Measurements from ENCODE around the gene WDR88.

DNA sequence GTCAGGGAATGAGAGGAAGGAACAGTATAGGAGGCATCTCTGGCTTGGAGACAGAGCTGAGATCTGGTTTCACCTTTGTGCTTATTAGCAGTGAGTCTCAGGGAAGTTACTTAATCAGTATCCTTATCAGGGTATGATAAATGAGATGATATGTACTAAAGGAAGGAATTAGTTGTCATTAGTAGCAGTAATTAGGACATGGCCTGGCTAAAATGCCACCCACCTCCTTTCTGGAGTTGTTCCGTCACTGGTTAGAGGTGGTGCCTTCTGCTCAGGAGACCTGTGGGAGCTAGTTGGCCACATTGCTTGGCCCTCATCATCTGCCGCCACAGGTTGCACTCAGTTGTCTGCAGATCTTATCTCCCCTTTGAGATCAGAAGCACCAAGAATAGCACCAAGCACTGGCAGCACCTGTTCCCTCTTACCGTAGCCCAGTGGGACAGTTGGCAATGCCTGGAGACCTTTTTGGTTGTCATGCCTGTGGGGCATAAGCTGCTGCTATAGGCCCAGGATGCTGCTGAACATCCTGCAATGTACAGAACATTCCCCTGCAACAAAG lies 46.3 kb upstream of the WDR88 start:
- TF ChIP-seq, protein P1, sequence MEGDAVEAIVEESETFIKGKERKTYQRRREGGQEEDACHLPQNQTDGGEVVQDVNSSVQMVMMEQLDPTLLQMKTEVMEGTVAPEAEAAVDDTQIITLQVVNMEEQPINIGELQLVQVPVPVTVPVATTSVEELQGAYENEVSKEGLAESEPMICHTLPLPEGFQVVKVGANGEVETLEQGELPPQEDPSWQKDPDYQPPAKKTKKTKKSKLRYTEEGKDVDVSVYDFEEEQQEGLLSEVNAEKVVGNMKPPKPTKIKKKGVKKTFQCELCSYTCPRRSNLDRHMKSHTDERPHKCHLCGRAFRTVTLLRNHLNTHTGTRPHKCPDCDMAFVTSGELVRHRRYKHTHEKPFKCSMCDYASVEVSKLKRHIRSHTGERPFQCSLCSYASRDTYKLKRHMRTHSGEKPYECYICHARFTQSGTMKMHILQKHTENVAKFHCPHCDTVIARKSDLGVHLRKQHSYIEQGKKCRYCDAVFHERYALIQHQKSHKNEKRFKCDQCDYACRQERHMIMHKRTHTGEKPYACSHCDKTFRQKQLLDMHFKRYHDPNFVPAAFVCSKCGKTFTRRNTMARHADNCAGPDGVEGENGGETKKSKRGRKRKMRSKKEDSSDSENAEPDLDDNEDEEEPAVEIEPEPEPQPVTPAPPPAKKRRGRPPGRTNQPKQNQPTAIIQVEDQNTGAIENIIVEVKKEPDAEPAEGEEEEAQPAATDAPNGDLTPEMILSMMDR (IDR thresholded peaks at IDR 0.05; ENCODE audit: insufficient read depth, low read length), result no peak
- TF ChIP-seq POLR2AphosphoS5 (IDR thresholded peaks at IDR 0.05; ENCODE audit: low read depth) (no peak), GABPA (IDR thresholded peaks at IDR 0.05; ENCODE audit: low read depth) (no peak)
